Stimulated activated CD4-positive, alpha-beta T cell treated with anti-CD3 and anti-CD28 coated beads, Interleukin-2, amount 100 ng/mL, for 24 hours (primary cell): ENCODE measurements around the gene HMGN4.

Source experiments
- DNase-seq, 2 donors: peaks; one replicate each; pipeline ENCODE4 v3.0.0-alpha.2; 2020

HMGN4 gene

DNA sequence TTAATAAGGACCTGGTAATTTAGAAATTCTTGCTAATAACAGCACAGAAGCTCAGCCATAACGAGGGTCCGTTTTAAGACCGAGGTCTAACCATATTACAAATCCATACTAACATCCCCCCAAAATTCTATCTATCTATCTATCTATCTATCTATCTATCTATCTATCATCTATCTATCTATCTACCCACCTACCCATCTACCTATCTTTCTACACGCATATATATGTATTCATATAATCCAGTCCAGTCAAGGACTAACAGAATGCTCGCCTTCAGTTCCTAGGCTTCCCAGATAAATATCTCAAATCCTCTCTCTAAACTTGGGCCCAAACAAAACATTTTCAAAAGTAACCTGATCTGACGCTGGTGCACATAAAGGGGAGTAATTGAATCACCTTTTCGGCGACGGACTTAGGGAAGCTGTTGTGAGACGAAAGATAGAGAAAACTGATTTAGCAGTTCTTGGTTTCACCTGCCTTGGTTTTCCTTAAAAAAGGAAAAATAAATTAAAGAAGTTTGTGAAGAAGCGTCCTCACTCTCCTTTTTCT lies 14.5 kb downstream of the HMGN4 start:
- no peak for DNase-seq

DNA sequence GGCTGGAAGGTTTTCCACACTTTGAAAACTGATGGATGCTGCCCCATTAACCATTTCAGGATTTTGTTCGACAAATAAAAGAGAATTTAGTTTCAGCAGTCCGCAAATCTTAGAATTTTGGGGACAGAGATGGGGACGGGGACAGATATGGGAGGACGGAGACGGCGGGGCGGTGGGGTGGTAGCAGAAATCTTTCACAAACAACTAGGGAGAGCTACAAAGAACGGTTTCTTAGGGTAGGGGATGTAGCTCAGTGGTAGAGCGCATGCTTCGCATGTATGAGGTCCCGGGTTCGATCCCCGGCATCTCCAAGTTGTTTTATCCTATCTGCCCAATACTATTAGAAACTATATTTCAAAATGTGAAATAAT lies 15.1 kb downstream of the HMGN4 start:
- DNase-seq, result peak; percentile 82 to 85

DNA sequence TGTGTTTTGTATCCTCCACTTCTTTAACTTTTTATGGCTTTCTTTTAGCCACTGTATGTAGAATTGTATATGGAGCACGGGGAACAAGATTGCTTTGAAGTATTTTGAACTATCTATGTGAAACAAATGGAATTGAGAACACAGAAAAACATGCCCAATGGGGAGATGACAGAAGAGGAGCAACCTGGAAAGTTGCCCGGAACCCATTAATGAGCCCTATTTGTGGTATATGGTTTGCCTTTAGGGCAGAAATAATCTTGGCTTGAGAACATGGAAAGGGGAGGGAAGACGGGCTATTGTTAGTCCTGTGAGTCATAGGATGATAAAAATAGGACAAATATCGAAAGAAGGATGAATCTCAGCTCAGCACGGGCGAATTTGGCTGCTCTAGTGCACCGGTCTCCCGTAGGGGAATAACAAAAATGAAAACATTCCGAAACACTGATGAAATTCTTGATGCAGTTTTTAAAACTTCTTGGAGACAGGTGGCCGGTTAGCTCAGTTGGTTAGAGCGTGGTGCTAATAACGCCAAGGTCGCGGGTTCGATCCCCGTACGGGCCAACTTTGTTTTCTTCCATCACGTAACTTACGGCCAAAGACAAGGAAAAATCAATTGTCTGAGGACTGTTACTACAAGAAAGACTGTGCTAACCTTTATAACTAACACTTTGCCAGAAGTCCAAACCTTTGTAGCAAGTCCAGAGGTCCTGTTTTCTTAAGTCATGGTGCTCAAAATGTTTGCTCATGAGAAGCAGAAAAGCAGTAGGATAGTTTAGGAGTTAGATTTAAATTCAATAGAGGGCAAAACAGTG lies 15.7 kb downstream of the HMGN4 start:
- peak; percentile 85 to 86 for DNase-seq

DNA sequence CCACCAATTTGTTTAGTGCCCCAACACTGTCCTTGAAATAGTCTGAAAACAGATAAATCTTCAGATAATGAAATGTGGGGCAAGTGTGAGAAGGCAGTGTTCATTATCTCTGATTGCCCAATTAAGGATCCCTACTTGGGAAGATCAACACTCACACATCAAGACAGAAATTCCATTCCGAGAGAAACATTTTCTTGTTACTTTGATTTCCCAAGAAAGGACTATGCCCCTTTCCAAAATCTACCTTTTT lies 16.2 kb downstream of the HMGN4 start:
- no peak for DNase-seq

DNA sequence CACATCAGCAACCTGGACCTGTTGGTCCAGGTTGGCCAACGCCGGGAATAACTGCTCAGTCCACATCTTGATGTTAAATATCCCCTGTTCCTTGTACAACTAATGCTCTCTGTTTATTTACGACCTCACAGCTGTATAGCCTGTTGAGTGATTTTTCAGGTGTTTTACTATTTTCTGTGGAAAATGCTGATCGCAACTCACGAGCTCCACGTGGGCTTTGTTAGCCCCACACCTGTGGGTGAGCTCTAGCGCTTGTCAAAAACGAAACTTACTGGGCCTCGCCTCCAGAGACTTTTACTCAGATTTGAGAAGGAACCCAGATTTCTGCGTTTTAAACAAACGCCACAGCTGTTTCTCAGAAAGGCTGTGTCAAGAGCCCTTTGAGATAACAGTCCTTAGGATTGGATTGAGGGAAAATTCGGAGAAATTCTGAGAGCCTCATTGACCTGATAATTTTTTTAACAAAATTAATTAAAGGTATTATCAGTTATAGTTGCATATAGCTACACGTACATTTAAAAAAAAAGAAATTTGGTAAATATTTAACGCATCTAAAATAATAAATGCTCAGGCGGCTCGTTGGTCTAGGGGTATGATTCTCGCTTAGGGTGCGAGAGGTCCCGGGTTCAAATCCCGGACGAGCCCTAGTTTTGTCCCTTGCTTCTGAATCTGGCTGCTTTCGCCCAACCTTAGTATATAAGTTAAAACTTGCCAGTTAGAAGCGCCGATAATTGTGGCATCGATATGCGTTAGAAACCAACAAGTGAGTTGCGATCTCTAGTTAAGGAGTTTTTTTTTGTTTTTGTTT lies 16.7 kb downstream of the HMGN4 start:
- DNase-seq, result peak; percentile 71 to 77

DNA sequence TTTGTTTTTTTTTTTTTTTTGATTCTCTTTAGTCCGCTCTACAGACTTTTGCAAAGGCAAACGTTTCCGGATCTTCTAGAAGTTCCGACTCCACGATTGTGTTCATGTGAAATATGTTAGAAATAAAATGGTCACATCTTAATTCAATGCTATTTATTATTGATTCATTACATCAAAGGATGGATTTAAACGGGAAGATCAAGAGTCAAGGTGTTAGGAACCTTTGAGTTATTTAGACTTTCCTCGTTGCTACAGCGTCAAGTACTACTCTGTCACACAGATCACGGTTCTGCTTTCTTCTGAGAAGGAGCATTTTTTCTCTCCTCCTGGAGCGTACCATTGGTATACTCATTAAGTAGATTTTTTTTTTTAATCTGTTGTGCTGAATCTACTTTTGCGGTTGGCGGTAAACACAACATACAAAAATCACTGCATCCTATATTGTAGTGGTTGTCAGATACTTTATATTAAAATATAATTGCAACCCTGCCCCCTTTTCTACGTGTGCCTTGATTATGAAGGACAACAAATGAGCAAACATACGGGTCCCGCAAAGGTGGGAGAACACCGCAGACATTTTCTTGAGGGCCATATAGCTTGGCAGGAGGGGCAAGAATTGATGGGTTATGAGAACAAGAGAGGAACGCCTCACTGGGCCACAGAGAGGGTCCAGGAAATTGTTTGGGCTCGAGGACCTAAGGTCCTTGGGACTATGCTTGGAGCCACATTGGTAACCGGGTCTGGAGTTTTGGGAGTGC lies 17.5 kb downstream of the HMGN4 start:
- peak in 1 of 2 donors; percentile 15 for DNase-seq

DNA sequence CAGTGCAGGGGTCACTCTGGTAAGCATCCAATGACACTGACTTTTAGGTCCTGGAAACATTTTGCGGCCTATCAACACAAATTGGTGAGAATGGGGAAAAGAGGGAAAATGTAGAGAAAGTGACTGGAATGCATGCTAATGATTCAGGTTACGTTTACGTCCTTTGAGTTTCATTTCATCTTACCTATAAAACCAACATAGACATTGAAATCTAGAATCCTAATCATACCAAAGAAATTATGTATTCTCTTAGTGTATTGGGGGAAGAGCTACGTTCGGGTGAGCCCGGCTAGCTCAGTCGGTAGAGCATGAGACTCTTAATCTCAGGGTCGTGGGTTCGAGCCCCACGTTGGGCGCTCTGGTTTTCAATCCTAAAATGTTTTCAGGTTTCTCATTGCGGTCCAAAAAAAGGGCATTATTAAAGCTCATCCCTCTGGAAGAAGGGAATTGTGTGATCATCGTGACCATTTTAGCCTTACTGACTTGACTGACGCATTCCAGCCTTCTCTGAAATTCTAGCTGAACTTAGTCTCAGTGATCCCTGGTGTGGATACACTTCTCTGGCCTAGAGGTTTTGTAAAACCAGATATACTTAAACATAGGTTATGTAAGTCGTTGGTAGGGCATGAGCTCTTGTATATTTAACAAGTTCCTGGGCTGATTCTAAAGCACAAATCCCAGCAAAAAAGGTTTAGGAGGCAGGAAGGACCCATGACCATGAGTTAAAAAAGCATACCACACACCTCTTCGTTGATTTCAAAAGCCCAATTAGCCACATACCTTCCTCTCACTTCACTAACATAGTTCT lies 18.3 kb downstream of the HMGN4 start:
- DNase-seq, result peak; percentile 57 to 71

DNA sequence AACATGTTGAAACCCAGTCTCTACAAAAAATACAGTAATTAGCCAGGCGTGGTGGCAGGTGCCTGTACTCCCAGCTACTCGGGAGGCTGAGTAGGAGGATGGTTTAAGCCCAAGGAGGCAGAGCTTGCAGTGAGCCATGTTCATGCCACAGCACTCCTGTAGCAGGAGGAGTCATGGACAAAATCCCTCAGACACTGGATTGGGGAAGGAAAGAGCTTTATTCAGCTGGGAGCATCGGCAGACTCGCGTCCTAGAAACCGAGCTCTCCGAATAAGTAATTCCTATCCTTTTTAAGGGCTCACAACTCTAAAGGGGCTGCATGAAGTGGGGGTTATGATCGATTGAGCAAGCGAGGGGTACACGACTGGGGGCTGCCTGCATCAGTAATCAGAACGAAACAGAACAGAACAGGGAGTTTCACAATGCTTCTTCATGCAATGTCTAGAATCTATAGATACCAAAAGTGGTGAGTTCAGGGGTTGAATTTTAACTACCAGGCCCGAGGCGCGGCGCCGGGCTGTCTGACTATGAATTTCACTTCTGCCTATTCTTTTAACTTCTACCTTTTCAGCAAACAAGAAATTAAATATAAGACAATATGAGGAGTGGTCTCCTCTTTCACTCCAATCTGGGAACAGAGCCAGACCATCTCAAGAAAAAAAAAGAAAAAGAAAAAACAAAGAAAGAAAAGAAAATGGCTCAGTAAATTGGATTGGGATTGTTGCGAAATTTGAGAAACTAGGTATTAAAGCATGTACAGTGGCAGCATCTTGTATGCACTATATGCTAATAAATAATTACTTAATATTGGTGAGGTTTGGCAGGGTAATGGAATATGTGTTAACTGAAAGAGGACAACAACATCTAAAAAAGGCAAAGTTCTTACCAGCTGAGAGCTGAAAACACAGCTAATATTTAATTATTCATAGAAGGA lies 23.6 kb downstream of the HMGN4 start:
- DNase-seq, result no peak

DNA sequence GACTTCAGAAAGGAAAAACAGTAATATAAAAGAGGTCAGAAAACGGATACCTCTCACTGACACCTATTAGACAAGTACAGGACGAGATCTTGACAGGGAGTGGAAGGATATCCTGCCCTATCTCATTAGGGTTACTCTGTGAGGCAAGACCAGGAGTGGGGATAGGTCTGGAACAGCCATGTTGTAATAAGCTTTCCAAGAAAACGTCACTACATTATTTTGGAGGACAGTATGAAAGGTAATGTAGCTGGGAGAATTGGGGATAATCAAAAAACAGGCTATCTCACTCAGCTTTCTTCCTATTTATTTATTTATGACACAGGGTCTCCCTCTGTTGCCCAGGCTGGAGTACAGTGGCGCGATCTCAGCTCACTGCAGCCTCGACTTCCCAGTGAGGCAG lies 25.3 kb downstream of the HMGN4 start:
- DNase-seq, result no peak

DNA sequence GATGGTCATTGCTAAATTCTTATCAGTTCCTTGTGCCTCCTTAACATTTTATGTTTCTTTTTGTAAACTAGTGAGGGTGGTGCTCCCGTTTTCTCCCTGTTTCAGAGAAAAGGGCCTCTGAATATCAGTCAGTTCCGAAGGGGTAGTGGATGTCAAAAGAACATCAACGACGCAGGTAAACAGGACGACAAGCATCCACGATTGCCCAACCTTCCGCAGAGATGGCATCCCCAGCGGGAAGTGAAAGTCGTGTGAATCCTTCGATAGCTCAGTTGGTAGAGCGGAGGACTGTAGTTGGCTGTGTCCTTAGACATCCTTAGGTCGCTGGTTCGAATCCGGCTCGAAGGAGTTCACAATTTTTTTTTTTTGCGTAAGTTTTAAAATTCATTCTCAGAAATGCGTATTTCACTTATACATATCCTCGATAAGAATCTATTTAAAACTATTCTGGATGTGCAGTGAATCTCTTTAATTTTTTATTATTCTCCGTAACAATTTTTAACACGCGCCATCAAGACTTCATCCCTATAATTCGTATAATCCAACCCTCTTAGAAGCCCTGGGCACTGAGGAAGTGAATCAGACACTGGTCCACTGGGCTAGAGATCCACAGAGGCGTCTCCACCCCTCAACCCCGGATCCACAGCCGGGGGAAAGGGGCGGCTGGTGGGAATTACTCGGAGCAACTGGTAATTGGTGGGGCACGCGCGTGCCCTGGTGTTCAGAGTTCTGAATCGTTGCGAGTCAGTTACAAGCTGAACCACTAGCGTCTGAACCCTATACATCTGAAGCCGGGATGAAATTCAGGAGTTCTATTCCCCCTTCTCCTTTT lies 30.7 kb downstream of the HMGN4 start:
- peak; percentile 99 to 100 for DNase-seq

DNA sequence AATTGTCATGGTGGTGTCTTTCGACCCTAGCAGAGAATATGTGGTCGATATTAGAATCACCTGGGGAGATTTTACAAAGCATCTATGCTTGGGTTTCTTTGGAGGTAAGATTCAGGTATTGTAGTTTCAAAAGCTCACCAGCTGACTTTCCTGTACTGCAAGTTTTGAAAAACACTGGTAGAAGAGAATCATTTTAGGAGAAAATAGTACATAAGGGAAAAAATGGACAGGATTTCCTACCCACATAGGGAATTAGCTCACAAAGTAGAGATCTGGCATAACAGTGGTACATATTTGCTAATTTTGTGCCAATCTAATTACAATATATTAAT lies 31.2 kb downstream of the HMGN4 start:
- DNase-seq, result no peak

DNA sequence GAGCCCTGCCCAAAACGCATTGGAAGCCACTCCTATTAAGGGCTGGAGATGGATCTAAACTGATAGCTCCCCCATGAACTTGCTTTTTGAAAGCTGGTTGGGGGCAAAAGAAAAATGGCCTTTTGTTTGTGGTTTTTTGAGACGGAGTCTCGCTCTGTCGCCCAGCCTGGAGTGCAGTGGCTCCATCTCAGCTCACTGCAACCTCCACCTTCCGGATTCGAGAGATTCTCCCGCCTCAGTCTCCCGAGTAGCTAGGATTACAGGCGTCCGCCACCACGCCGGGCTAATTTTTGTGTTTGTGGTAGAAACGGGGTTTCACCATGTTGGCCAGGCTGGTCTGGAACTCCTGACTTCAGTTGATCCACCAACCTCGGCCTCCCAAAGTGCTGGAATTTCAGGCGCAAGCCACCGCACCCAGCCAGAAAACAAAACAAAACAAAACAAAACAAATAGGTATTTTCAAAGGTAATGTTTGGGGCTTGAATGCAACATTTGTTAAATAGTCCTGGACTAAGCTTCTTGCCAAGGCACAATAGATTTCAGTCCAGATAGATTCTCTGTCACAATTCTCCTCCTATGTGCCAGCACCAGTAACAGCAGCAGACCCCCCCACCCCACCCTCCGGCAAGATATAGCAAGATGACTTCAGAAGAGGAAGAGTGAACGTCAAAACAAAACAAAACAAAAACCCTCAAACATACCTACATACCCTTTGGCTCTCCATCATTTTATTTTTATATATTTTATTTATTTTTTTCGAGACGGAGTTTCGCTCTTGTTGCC lies 32.1 kb downstream of the HMGN4 start:
- DNase-seq, result no peak

DNA sequence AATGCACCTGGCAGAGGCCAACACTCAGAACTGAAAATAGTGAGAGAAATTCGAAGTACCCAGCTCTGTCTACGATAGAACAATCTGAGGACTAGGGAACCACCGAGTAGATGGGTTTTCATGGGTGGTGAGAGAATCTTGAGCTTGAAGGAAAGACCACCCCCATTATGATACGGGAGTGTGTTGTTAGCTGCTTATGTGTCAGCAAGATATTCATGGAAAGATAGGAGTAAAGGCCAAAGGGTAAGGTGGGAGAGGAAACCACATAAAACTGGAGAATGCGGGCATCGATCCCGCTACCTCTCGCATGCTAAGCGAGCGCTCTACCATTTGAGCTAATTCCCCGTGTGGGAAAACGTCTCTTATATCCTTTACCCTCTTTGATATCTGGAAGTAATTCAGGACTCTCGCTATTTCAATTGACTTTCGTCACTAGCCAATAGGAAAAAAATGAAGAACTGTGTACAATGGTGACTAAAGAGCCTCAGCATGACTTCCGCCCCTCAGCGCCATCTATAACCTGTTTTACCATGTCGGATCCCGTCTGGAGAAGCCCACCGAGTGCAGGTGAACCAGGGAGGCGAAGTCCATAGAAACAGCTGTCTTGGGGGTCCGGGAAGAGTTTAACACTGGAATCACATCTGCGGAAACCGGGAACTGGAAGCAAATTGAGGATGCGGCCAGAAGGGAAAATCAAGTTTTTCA lies 33.6 kb downstream of the HMGN4 start:
- peak; percentile 62 to 70 for DNase-seq

DNA sequence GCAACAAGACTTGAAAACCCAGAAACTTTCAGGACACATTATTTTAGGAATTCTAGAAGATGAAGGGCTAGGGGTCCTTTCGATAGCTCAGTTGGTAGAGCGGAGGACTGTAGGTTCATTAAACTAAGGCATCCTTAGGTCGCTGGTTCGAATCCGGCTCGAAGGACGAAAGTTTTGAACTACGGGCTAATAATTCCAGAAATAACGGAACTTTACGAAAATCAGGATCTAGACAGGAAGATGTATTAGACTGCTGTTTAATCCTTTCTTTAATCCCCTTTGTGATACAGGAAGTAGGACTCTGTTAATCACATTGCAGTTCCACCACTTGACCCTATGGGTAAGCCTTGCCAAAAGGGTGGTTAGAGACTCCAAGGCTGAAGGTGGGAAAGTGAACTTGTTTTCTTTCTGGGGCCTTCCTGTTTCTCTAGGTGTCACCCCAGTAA lies 37.4 kb downstream of the HMGN4 start:
- no peak for DNase-seq

DNA sequence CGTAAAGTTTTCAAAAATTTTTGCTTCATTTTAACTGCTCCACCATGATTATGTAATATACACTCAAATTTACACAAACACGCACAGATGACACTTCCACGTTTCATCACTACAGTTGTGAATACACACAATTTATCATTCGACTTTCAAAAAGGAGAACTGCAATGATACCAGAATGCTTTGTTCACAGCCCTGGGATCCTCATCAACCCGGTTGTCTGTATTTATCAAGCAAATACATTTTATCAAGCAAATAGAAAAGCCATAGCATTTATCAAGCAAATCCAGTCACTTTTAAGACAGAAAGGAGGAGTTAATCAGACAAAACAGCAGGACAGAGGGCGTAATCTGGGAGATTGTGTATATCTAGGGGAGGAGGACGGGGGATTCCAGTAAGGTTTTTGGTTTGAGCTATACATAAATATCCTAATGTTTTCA lies 38.3 kb downstream of the HMGN4 start:
- no peak for DNase-seq

DNA sequence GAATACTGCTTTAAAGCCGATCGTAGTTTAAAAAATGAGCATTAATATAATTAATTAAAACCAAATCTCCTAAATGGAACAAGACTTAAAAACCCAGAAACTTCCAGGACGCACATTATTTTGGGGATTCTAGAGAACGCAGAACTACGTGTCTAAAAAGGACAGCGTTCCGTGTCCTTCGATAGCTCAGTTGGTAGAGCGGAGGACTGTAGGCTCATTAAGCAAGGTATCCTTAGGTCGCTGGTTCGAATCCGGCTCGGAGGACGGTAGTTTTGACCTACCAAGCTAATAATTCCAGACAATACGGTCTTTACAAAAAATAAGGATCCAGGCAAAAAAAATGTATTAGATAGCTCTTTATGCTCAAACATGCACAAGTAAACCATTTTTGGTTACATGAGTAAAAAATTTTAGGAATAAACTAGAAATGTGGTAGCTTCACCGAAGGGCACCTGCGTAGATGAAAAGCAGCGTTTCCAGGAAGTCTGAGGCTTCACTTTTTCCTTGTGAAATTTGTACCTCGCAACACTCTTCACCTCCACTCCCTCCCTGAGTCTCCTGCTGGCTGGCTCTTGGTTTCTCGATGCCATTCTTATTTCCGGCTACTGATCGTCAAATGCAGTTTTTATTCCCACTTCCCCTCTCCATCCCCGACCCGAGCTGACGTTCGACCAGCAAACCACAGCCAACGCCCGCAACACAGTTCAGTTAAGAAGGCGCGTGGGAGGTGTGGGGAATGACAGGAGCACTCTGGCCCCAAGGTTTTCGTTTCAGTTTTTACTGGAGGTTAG lies 39.0 kb downstream of the HMGN4 start:
- DNase-seq, result peak; percentile 79 to 86

DNA sequence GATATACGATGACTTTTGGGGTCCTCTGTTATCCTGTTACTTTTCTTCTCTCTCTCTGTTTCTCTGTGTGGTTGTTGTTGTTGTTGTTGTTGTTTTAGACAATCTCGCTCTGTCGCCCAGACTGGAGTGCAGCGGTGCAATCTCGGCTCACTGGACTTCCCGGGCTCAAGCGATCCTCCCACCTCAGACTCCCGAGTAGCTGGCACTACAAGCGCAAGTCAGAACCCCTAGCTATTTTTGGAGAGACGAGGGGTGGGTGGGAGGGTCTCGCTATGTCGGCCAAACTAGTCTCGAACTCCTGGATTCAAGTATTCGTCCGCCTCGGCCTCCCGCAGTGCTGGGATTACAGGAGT lies 39.5 kb downstream of the HMGN4 start:
- DNase-seq, result no peak

DNA sequence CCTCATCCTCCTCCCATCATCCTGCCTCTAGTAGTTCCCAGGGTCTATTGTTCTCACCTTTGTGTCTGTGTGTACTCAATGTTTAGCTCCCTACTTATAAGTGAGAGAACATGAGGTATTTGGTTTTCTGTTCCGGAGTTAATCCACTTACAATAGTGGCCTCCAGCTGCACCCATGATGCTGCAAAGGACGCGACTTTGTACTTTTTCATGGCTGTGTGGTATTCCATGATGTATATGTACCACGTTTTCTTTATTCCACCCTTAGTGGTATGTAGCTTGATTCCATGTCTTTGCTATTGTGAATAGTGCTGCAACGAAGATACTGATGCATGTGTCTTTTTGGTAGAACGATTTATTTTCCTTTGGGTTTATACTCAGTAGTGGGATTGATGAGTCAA lies 40.1 kb downstream of the HMGN4 start:
- DNase-seq, result no peak
